ENCODE measurements around the gene FHAD1. TPM values are rescaled to one million over a fixed set of nuclear protein-coding genes. Genes with fewer than 3 reads are reported as not detected.

The FHAD1 gene
- total RNA-seq, 1 experiment from 2014 or later: 3.5 TPM

- no peaks in the 10 kb centered on the region; the same call in 1 of the 2 replicates for H3K79me2 ChIP-seq (ENCODE audit: insufficient read depth, low read length)
- CTCF ChIA-PET: no interaction called here
- ATAC-seq (no peak), DNase-seq (ENCODE audit: low read depth, low spot score) (no peak)
- no peaks in the 10 kb centered on the region for H4K20me1 ChIP-seq (ENCODE audit: insufficient read depth)
- no peaks in the 10 kb centered on the region for H3K27me3 ChIP-seq (ENCODE audit: insufficient read depth, low read length)
- no peak overlapping the region for H3K27ac ChIP-seq (ENCODE audit: low read depth, low read length)
- intact Hi-C loops (cut with micrococcal nuclease): no loop called here
- no peak overlapping the region for H3K9ac ChIP-seq (ENCODE audit: low read length)
- no peak for TF ChIP-seq SIN3A (IDR thresholded peaks at IDR 0.05; ENCODE audit: low read depth)
- no peak for TF ChIP-seq FOSL1 (IDR thresholded peaks at IDR 0.05; ENCODE audit: low read depth)
- TF ChIP-seq EZH2phosphoT487 (IDR thresholded peaks at IDR 0.05; ENCODE audit: borderline replicate concordance): no peak
- TF ChIP-seq EGR1 (IDR thresholded peaks at IDR 0.05; ENCODE audit: low read depth): no peak
- H3K9me3 ChIP-seq (ENCODE audit: control insufficient read depth in 1 of 2, insufficient read depth in 1 of 2, low read depth in 1 of 2, low read length in 2 of 2): no peaks in the 10 kb centered on the region
- H2AFZ ChIP-seq (ENCODE audit: low read depth, low read length, poor library complexity, severe bottlenecking): no peak overlapping the region
- POLR2A ChIA-PET: no interaction called here
- no TSS peak for BruUV-seq (replicated peaks)
- no peak overlapping the region for H3K4me2 ChIP-seq (ENCODE audit: low read length)
- peaks cover 0 to 30% of the 10 kb centered on the region in 2 experiments; a peak in 2 of 4 replicates for H3K4me1 ChIP-seq (ENCODE audit: control insufficient read depth in 1 of 2, insufficient read depth in 2 of 2, low read length in 2 of 2)
- no peaks in the 10 kb centered on the region for H3K36me3 ChIP-seq (ENCODE audit: control insufficient read depth in 1 of 2, insufficient read depth in 2 of 2, low read length in 2 of 2)
- RAD21 ChIA-PET (ENCODE audit: low non-redundant PET in 1 of 2, low total read pairs in 2 of 2, uncharacterized antibody in 2 of 2, unreplicated experiment in 2 of 2): no interaction called here
- H3K9me2 ChIP-seq (ENCODE audit: insufficient read depth): no peaks in the 10 kb centered on the region
- H3K4me3 ChIP-seq (replicated peaks in 1 of 2; ENCODE audit: low read depth in 1 of 2, low read length in 2 of 2): no peak overlapping the region
These were observed 13.3 kb upstream of the FHAD1 start for GRCh38 chr1:15233689-15234088.

- ChIA-PET RAD21 (ENCODE audit: low non-redundant PET in 1 of 2, low total read pairs in 2 of 2, uncharacterized antibody in 2 of 2, unreplicated experiment in 2 of 2) (no interaction called here), POLR2A (no interaction called here), CTCF (no interaction called here)
- H3K4me3 ChIP-seq (replicated peaks in 1 of 2; ENCODE audit: low read depth in 1 of 2, low read length in 2 of 2): peak overlapping the region; percentile 36 to 37
- no peaks in the 10 kb centered on the region for H3K9me2 ChIP-seq (ENCODE audit: insufficient read depth)
- H4K20me1 ChIP-seq (ENCODE audit: insufficient read depth): no peaks in the 10 kb centered on the region
- no peak overlapping the region for H3K27ac ChIP-seq (ENCODE audit: low read depth, low read length)
- peak overlapping the region; percentile 49 for H3K4me2 ChIP-seq (ENCODE audit: low read length)
- no peaks in the 10 kb centered on the region; the same call in 1 of the 2 replicates for H3K79me2 ChIP-seq (ENCODE audit: insufficient read depth, low read length)
- H2AFZ ChIP-seq (ENCODE audit: low read depth, low read length, poor library complexity, severe bottlenecking): peak overlapping the region; percentile 80
- peak; percentile 98 for ATAC-seq
- H3K27me3 ChIP-seq (ENCODE audit: insufficient read depth, low read length): no peaks in the 10 kb centered on the region
- intact Hi-C loops (cut with micrococcal nuclease): no loop called here
- peak; percentile 56; the same call in 1 of the 2 replicates for TF ChIP-seq ELF1 (IDR thresholded peaks at IDR 0.05; ENCODE audit: borderline replicate concordance, low read depth)
- TF ChIP-seq POLR2A (IDR thresholded peaks at IDR 0.05; ENCODE audit: borderline replicate concordance, extremely low read depth, insufficient read depth, insufficient read length): peak; percentile 59
- TF ChIP-seq POLR2AphosphoS5 (IDR thresholded peaks at IDR 0.05; ENCODE audit: low read depth, low read length): peak; percentile 62
- no peak for TF ChIP-seq ZFX (IDR thresholded peaks at IDR 0.05)
- TF ChIP-seq MAX (IDR thresholded peaks at IDR 0.05): peak; percentile 67
- peaks cover 0 to 18% of the 10 kb centered on the region in 2 experiments; a peak in 2 of 4 replicates for H3K4me1 ChIP-seq (ENCODE audit: control insufficient read depth in 1 of 2, insufficient read depth in 2 of 2, low read length in 2 of 2)
- no peaks in the 10 kb centered on the region for H3K9me3 ChIP-seq (ENCODE audit: control insufficient read depth in 1 of 2, insufficient read depth in 1 of 2, low read depth in 1 of 2, low read length in 2 of 2)
- no TSS peak for BruUV-seq (replicated peaks)
- peak overlapping the region; percentile 19; the same call in 1 of the 2 replicates for H3K9ac ChIP-seq (ENCODE audit: low read length)
- DNase-seq (ENCODE audit: low read depth, low spot score): peak; percentile 71
- H3K36me3 ChIP-seq (ENCODE audit: control insufficient read depth in 1 of 2, insufficient read depth in 2 of 2, low read length in 2 of 2): no peaks in the 10 kb centered on the region
These were observed 10.7 kb upstream of the FHAD1 start for GRCh38 chr1:15236321-15236721.

All from HCT116 (cell line).